SK-N-MC (cell line): ENCODE results near the gene ADARB2.

Source experiments
- DNase-seq: peaks from one replicate; pipeline ENCODE4 v3.0.0-alpha.2; 2011; ENCODE audit warnings: low read depth, low spot score
- H3K27ac ChIP-seq: fragments of 200-600 bp; sonication (generic); 2 replicates; pipeline ENCODE4 v1.5.1; 2016; ENCODE audit warnings: mixed run types
- H3K36me3 ChIP-seq: fragments of 200-600 bp; sonication (generic); 2 replicates; pipeline ENCODE4 v1.6.1; 2017; ENCODE audit warnings: antibody characterized with exemption, low read length, mixed read lengths; ENCODE audit not compliant: insufficient read depth
- H3K4me3 ChIP-seq: fragments of 200-600 bp; sonication (generic); 2 replicates; pipeline ENCODE4 v1.5.1; 2016
- H3K9ac ChIP-seq: fragments of 200-600 bp; sonication (generic); 2 replicates; pipeline ENCODE4 v1.8.0; 2017; ENCODE audit warnings: mixed run types, mixed read lengths; ENCODE audit not compliant: insufficient read length
- H3K9me3 ChIP-seq: fragments of 200-600 bp; sonication (generic); 2 replicates; pipeline ENCODE4 v1.6.1; 2017; ENCODE audit warnings: low read depth, mild to moderate bottlenecking, antibody characterized with exemption, low read length, moderate library complexity, mixed read lengths
- EZH2 ChIP-seq: fragments of 200-600 bp; sonication (generic); IDR thresholded peaks from one replicate; pipeline ENCODE4 v1.6.1; 2017; ENCODE audit warnings: antibody characterized with exemption
- FOXP2 ChIP-seq: optimal IDR thresholded peaks from 2 replicates; pipeline ENCODE3; 2011; ENCODE audit warnings: mild to moderate bottlenecking, moderate library complexity; ENCODE audit not compliant: insufficient read depth; ENCODE audit errors: extremely low read length, control extremely low read depth
- POLR2AphosphoS5 ChIP-seq: IDR thresholded peaks from 2 replicates; pipeline ENCODE4 v1.6.1; 2012; ENCODE audit warnings: mild to moderate bottlenecking, low read depth, low read length, borderline replicate concordance

Gene ADARB2

DNA sequence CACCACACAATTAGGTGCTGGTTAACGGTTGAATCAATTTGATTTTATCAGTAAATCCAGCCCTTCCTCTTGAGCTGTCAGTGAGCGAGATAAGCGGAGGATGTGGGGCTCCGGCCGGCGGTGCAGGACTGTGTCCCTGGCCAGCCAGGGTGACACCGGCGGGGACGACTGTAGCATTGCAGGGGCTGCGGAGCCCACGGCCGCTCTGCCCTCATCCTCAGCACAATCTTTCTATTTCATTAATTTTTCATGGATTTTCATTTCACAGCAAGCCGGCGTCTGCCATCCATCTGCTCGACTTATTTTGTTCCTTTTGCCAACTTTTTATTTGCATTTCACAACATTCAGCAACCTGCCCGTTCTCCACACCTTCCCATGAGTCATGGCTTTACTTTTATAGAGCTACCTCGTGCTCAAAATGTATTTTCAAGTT, 4.7 kb downstream of the ADARB2 start:
- TF ChIP-seq POLR2AphosphoS5 (no peak), FOXP2 (no peak), EZH2 (no peak)
- no peak for DNase-seq
- Histone ChIP-seq H3K27ac (no peak overlapping the region; the same call in 1 of the 2 replicates), H3K4me3 (peak overlapping the region; percentile 86), H3K9me3 (no peaks in the 10 kb centered on the region), H3K9ac (peak overlapping the region; percentile 74), H3K36me3 (no peaks in the 10 kb centered on the region)

GRCh38 chr10:1731592-1731991, 5.7 kb downstream of the ADARB2 start:
- TF ChIP-seq EZH2: no peak
- no peak for TF ChIP-seq POLR2AphosphoS5
- no peak for TF ChIP-seq FOXP2
- no peak for DNase-seq
- peak overlapping the region; percentile 69 for H3K4me3 ChIP-seq
- H3K36me3 ChIP-seq: no peaks in the 10 kb centered on the region
- peak overlapping the region; percentile 8; the same call in 1 of the 2 replicates for H3K27ac ChIP-seq
- H3K9ac ChIP-seq: peak overlapping the region; percentile 47
- no peaks in the 10 kb centered on the region for H3K9me3 ChIP-seq

DNA sequence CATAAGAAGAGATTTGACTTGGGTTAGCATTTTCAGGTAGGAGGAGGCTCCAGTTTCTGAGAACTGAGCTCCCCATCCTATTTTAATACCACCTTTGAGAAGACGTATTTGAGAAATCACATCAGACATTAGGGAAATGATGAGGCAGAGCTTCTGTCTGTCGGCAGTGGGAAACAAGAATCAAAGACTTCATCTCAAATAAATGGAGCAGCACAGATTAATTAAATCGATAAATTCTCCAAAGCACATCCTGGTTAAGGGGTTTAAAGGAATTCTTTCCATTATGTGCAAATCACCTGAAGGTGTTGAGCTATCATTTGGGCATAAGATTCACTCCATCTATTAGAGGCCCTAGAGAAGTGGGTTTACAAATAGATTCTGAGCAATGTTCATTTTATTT, 7.6 kb downstream of the ADARB2 start:
- Histone ChIP-seq H3K36me3 (no peaks in the 10 kb centered on the region), H3K27ac (no peak overlapping the region), H3K9ac (no peak overlapping the region), H3K9me3 (no peaks in the 10 kb centered on the region), H3K4me3 (no peak overlapping the region)
- no peak for DNase-seq
- TF ChIP-seq POLR2AphosphoS5: no peak
- no peak for TF ChIP-seq EZH2
- TF ChIP-seq FOXP2: no peak

- Histone ChIP-seq H3K27ac (no peak overlapping the region), H3K36me3 (no peaks in the 10 kb centered on the region), H3K4me3 (no peak overlapping the region), H3K9me3 (no peaks in the 10 kb centered on the region), H3K9ac (no peak overlapping the region)
- no peak for DNase-seq
- TF ChIP-seq FOXP2: no peak
- no peak for TF ChIP-seq EZH2
- no peak for TF ChIP-seq POLR2AphosphoS5
These were observed 10.5 kb downstream of the ADARB2 start for GRCh38 chr10:1726861-1727260.

DNA sequence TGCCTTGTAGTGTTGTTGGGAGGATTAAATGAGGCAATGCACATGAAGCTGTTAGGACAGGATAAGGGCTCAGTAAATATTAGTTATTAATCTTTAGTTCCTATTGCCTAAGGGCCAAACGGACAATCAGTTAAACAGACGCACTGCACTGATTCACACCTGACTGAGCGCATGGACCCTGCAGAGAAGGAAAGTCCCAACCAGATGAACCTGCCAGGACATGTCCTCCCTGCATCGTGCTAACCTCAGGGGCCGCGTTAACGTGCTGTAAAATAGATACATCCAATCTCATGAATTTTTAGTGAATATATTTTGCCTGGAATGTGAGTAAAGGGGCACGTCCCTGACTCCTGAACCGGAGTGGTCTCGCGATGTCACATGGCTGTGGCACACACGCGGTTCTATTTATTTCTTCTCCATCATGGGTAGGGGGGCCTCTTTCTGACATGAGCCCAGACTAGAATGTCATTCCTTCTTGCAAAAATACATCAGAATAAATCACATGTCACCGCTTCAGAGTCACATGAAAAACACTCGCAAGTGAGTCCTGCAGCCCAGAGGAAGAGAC, 12.3 kb downstream of the ADARB2 start:
- H3K27ac ChIP-seq: no peak overlapping the region
- no peak overlapping the region for H3K4me3 ChIP-seq
- no peak overlapping the region for H3K9ac ChIP-seq
- no peaks in the 10 kb centered on the region for H3K9me3 ChIP-seq
- TF ChIP-seq EZH2 (no peak), POLR2AphosphoS5 (no peak), FOXP2 (no peak)
- no peaks in the 10 kb centered on the region for H3K36me3 ChIP-seq
- no peak for DNase-seq

DNA sequence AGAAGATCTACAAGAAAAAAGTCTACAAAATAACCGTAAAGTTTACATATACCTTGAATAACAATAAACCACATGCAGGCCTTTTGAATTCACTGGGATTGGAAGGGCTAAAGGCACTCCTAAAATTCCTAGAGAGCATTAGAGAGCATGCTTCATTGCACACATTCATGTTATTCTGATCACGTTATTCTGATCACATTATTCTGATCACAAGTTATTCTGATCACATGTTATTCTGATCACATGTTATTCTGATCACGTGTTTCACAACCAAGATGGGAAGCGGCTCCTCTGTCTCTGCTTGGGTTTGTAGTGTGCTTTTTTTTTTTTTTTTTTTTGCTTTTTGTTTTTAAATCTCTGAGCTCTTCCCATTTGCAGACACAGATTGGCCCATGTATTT, 20.5 kb downstream of the ADARB2 start:
- TF ChIP-seq FOXP2 (no peak), EZH2 (no peak), POLR2AphosphoS5 (no peak)
- H3K36me3 ChIP-seq: no peaks in the 10 kb centered on the region
- no peak for DNase-seq
- no peak overlapping the region for H3K9ac ChIP-seq
- no peak overlapping the region for H3K4me3 ChIP-seq
- H3K9me3 ChIP-seq: no peaks in the 10 kb centered on the region
- H3K27ac ChIP-seq: no peak overlapping the region

GRCh38 chr10:1715821-1716220, 21.5 kb downstream of the ADARB2 start:
- Histone ChIP-seq H3K9ac (no peak overlapping the region), H3K4me3 (no peak overlapping the region), H3K9me3 (no peaks in the 10 kb centered on the region), H3K36me3 (no peaks in the 10 kb centered on the region), H3K27ac (no peak overlapping the region)
- TF ChIP-seq POLR2AphosphoS5 (no peak), FOXP2 (peak; percentile 17)
- no peak for DNase-seq

- no peak for TF ChIP-seq EZH2
- no peak for TF ChIP-seq FOXP2
- no peak for TF ChIP-seq POLR2AphosphoS5
These were observed 24.2 kb downstream of the ADARB2 start for GRCh38 chr10:1712944-1713671.

GRCh38 chr10:1712314-1712713, 25.0 kb downstream of the ADARB2 start:
- Histone ChIP-seq H3K9me3 (no peaks in the 10 kb centered on the region), H3K4me3 (no peak overlapping the region), H3K27ac (no peak overlapping the region), H3K9ac (no peak overlapping the region), H3K36me3 (peaks cover 3% of the 10 kb centered on the region)
- no peak for DNase-seq
- TF ChIP-seq POLR2AphosphoS5 (no peak), EZH2 (no peak), FOXP2 (no peak)

More at GRCh38 chr10:1712944-1713671, 24.2 kb downstream of the ADARB2 start:
- no peaks in the 10 kb centered on the region for H3K9me3 ChIP-seq
- no peak for DNase-seq
- no peaks in the 10 kb centered on the region for H3K36me3 ChIP-seq
- no peak overlapping the region for H3K4me3 ChIP-seq
- no peak overlapping the region for H3K9ac ChIP-seq
- no peak overlapping the region for H3K27ac ChIP-seq
